Hematopoietic multipotent progenitor cell (in vitro differentiated cells): Measurements from ENCODE around the gene CYFIP1. TPM values are rescaled to one million over a fixed set of nuclear protein-coding genes. Genes with fewer than 3 reads are reported as not detected.

Source experiments
- DNase-seq, 3 donors: peaks; one replicate each; pipeline ENCODE4 v3.0.0-alpha.2; 2011 to 2015; ENCODE audit warnings: low read depth in 2 of 3, low spot score in 2 of 3
- total RNA-seq: library from RNA; depleted of rRNA; stranded (reverse); fragments of >200 nt; gene quantifications from one replicate; pipeline ENCODE4 v1.2.3, GENCODE V29; 2012

Gene CYFIP1
- total RNA-seq, 1 donor = 110 TPM

- DNase-seq = no peak
Measured at GRCh38 chr15:22951031-22951380, 29.2 kb downstream of the CYFIP1 start.

GRCh38 chr15:22950256-22950990 lies 29.7 kb downstream of the CYFIP1 start:
- DNase-seq = no peak

GRCh38 chr15:22949074-22949547 lies 31.1 kb downstream of the CYFIP1 start:
- peak in 2 of 3 donors; percentile 22 to 50 for DNase-seq

GRCh38 chr15:22948056-22948455 lies 32.1 kb downstream of the CYFIP1 start:
- DNase-seq = no peak

GRCh38 chr15:22947101-22948000 lies 32.8 kb downstream of the CYFIP1 start:
- no peak for DNase-seq

GRCh38 chr15:22945071-22945470 lies 35.1 kb downstream of the CYFIP1 start:
- DNase-seq = no peak

- no peak for DNase-seq
Measured at GRCh38 chr15:22944651-22945050, 35.5 kb downstream of the CYFIP1 start.

- DNase-seq = no peak
Measured at GRCh38 chr15:22942877-22943276, 37.3 kb downstream of the CYFIP1 start.

- no peak for DNase-seq
Measured at GRCh38 chr15:22942306-22942855, 37.8 kb downstream of the CYFIP1 start.

- no peak for DNase-seq
Measured at GRCh38 chr15:22941179-22941578, 39.0 kb downstream of the CYFIP1 start.

GRCh38 chr15:22939652-22940061 lies 40.5 kb downstream of the CYFIP1 start:
- no peak for DNase-seq

GRCh38 chr15:22939051-22939450 lies 41.1 kb downstream of the CYFIP1 start:
- DNase-seq = no peak

- DNase-seq = peak in 1 of 3 donors; percentile 25
Measured at GRCh38 chr15:22936577-22937472, 43.3 kb downstream of the CYFIP1 start.

- no peak for DNase-seq
Measured at GRCh38 chr15:22933641-22934061, 46.5 kb downstream of the CYFIP1 start.

GRCh38 chr15:22931784-22932536 lies 48.2 kb downstream of the CYFIP1 start:
- no peak for DNase-seq

GRCh38 chr15:22930782-22931484 lies 49.2 kb downstream of the CYFIP1 start:
- DNase-seq = no peak

- no peak for DNase-seq
Measured at GRCh38 chr15:22927761-22928160, 52.4 kb downstream of the CYFIP1 start.

GRCh38 chr15:22925875-22926274 lies 54.3 kb downstream of the CYFIP1 start:
- no peak for DNase-seq

- DNase-seq = no peak
Measured at GRCh38 chr15:22922003-22922402, 58.2 kb downstream of the CYFIP1 start.
